Astrocyte (in vitro differentiated cells and primary cell): ENCODE data around the gene ARSA. TPM values are rescaled to one million over a fixed set of nuclear protein-coding genes. Genes with fewer than 3 reads are reported as not detected.

Experiments
- DNase-seq: peaks from one replicate; pipeline ENCODE4 v3.0.0-alpha.2; 2010; ENCODE audit warnings: low read depth
- FAIRE-seq: peaks from 2 replicates; lab custom pipeline; 2011; peaks lifted over from hg19 to GRCh38; lab: Jason Lieb, UNC
- H2AFZ ChIP-seq: 2 replicates; pipeline ENCODE4 v1.6.0; 2012; ENCODE audit warnings: low read depth, low read length, inconsistent platforms
- H3K27ac ChIP-seq: 2 replicates; pipeline ENCODE4 v1.5.1; 2011; ENCODE audit warnings: low read depth, low read length, inconsistent platforms
- H3K27me3 ChIP-seq: 2 replicates; pipeline ENCODE4 v1.6.0; 2011; ENCODE audit warnings: low read length, inconsistent platforms; ENCODE audit not compliant: insufficient read depth
- H3K36me3 ChIP-seq: 2 replicates; pipeline ENCODE4 v1.5.1; 2011; ENCODE audit warnings: low read length, inconsistent platforms; ENCODE audit not compliant: insufficient read depth
- H3K4me1 ChIP-seq: 2 replicates; pipeline ENCODE4 v1.5.1; 2011; ENCODE audit warnings: low read length, inconsistent platforms; ENCODE audit not compliant: insufficient read depth
- H3K4me2 ChIP-seq: 2 replicates; pipeline ENCODE4 v1.6.0; 2012; ENCODE audit warnings: low read length, inconsistent platforms
- H3K4me3 ChIP-seq: 2 replicates; pipeline ENCODE4 v1.5.1; 2011; ENCODE audit warnings: low read depth, mild to moderate bottlenecking, low read length, inconsistent platforms; ENCODE audit not compliant: insufficient read depth
- H3K79me2 ChIP-seq: 2 replicates; pipeline ENCODE4 v1.6.0; 2012; ENCODE audit warnings: mild to moderate bottlenecking, low read length, inconsistent platforms; ENCODE audit not compliant: insufficient read depth
- H3K9ac ChIP-seq: 2 replicates; pipeline ENCODE4 v1.6.0; 2012; ENCODE audit warnings: mild to moderate bottlenecking, low read length, inconsistent platforms
- H3K9me3 ChIP-seq: 2 replicates; pipeline ENCODE4 v1.5.1; 2012; ENCODE audit warnings: low read depth, mild to moderate bottlenecking, low read length, inconsistent platforms; ENCODE audit not compliant: insufficient read depth
- H4K20me1 ChIP-seq: 2 replicates; pipeline ENCODE4 v1.6.0; 2012; ENCODE audit warnings: low read length, inconsistent platforms; ENCODE audit not compliant: insufficient read depth
- H3K27ac Mint-ChIP-seq: one replicate; pipeline ENCODE4 v1.8.0; 2021; ENCODE audit warnings: mild to moderate bottlenecking, mixed read lengths; ENCODE audit not compliant: unreplicated experiment
- H3K27me3 Mint-ChIP-seq: one replicate; pipeline ENCODE4 v1.8.0; 2021; ENCODE audit warnings: low read depth, mixed read lengths; ENCODE audit not compliant: unreplicated experiment
- H3K36me3 Mint-ChIP-seq: one replicate; pipeline ENCODE4 v1.8.0; 2021; ENCODE audit warnings: low read depth, mixed read lengths; ENCODE audit not compliant: unreplicated experiment
- H3K4me1 Mint-ChIP-seq: one replicate; pipeline ENCODE4 v1.8.0; 2021; ENCODE audit warnings: low read depth, mixed read lengths; ENCODE audit not compliant: unreplicated experiment
- H3K4me3 Mint-ChIP-seq: one replicate; pipeline ENCODE4 v1.8.0; 2021; ENCODE audit warnings: mild to moderate bottlenecking, moderate library complexity, mixed read lengths; ENCODE audit not compliant: unreplicated experiment
- H3K9me3 Mint-ChIP-seq: one replicate; pipeline ENCODE4 v1.8.0; 2021; ENCODE audit warnings: mild to moderate bottlenecking, mixed read lengths; ENCODE audit not compliant: unreplicated experiment
- EZH2 ChIP-seq: IDR thresholded peaks from 2 replicates; pipeline ENCODE4 v1.6.1; 2012; ENCODE audit warnings: mild to moderate bottlenecking, low read length, inconsistent platforms; ENCODE audit not compliant: insufficient read depth
- total RNA-seq: library from RNA; stranded (reverse); gene quantifications from 2 replicates; pipeline ENCODE4 v1.2.1, GENCODE V29; 2021
- TF ChIP-seq, protein P1 (sequence below): IDR thresholded peaks from 2 replicates; pipeline ENCODE4 v1.5.1; 2011; ENCODE audit warnings: low read depth, mild to moderate bottlenecking, inconsistent platforms, low read length, moderate library complexity; ENCODE audit not compliant: insufficient read depth

ARSA gene
- total RNA-seq, 1 donor from 2014 or later, result 25.5 TPM

DNA sequence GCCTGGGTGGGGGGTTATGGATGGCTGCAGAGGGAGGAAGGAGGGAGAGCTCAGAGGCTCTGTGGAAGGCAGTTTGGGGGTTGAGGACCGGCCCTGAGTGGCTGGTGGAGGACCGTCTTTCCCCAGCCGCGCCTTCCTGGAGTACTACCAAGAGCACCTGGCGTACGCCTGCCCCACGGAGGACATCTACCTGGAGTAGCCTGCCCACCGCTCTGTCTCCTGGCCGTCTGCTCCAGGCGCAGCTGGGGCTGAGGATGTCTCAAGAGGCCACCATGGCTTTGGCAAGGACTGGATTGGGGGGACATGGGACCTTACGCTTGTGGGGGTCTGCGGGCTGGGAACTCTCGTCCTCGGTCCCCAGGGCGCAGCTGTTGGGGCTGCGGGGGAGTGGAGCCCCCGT, 17.4 kb downstream of the ARSA start:
- H3K4me1 ChIP-seq, result no peaks in the 10 kb centered on the region
- H3K4me3 ChIP-seq, result no peak overlapping the region
- no peaks in the 10 kb centered on the region for H3K79me2 ChIP-seq
- Mint-ChIP-seq H3K9me3 (peaks cover 2% of the 10 kb centered on the region), H3K36me3 (no peaks in the 10 kb centered on the region), H3K4me1 (no peaks in the 10 kb centered on the region), H3K27me3 (peaks cover 73% of the 10 kb centered on the region), H3K27ac (no peak overlapping the region), H3K4me3 (no peak overlapping the region)
- H3K27me3 ChIP-seq, result peaks cover 11% of the 10 kb centered on the region
- no peak overlapping the region for H3K9ac ChIP-seq
- H3K4me2 ChIP-seq, result no peak overlapping the region
- no peak for DNase-seq
- H2AFZ ChIP-seq, result no peak overlapping the region
- no peak overlapping the region for H3K27ac ChIP-seq
- no peak for FAIRE-seq
- H3K9me3 ChIP-seq, result no peaks in the 10 kb centered on the region
- TF ChIP-seq, protein P1, sequence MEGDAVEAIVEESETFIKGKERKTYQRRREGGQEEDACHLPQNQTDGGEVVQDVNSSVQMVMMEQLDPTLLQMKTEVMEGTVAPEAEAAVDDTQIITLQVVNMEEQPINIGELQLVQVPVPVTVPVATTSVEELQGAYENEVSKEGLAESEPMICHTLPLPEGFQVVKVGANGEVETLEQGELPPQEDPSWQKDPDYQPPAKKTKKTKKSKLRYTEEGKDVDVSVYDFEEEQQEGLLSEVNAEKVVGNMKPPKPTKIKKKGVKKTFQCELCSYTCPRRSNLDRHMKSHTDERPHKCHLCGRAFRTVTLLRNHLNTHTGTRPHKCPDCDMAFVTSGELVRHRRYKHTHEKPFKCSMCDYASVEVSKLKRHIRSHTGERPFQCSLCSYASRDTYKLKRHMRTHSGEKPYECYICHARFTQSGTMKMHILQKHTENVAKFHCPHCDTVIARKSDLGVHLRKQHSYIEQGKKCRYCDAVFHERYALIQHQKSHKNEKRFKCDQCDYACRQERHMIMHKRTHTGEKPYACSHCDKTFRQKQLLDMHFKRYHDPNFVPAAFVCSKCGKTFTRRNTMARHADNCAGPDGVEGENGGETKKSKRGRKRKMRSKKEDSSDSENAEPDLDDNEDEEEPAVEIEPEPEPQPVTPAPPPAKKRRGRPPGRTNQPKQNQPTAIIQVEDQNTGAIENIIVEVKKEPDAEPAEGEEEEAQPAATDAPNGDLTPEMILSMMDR, result no peak
- TF ChIP-seq EZH2, result no peak
- no peaks in the 10 kb centered on the region for H3K36me3 ChIP-seq
- no peaks in the 10 kb centered on the region for H4K20me1 ChIP-seq

DNA sequence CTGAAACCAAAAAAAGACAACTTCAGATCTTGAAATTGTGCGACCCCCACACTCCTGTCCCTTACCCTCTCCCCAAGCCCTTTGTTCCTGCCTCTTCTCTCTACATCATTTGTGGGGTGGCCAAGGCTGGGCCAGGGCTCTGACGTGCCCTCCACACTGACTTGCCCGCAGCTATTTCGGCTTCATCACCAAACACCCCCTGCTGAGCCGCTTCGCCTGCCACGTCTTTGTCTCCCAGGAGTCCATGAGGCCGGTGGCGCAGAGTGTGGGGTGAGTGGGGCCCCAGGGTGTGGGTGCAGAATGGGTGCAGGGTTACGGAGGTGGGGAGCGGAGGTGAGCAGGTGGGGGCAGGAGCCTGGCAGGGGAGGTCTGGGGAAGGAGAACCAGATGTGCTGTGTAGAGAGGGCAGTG, 17.9 kb downstream of the ARSA start:
- Mint-ChIP-seq H3K27me3 (peaks cover 75% of the 10 kb centered on the region), H3K9me3 (peaks cover 2% of the 10 kb centered on the region), H3K4me3 (no peak overlapping the region), H3K4me1 (no peaks in the 10 kb centered on the region), H3K27ac (peak overlapping the region; percentile 41), H3K36me3 (no peaks in the 10 kb centered on the region)
- Histone ChIP-seq H3K36me3 (no peaks in the 10 kb centered on the region), H3K27me3 (peaks cover 11% of the 10 kb centered on the region), H3K9me3 (no peaks in the 10 kb centered on the region), H3K27ac (no peak overlapping the region), H3K9ac (no peak overlapping the region), H3K79me2 (no peaks in the 10 kb centered on the region), H3K4me3 (no peak overlapping the region), H3K4me1 (no peaks in the 10 kb centered on the region), H3K4me2 (no peak overlapping the region), H2AFZ (no peak overlapping the region), H4K20me1 (no peaks in the 10 kb centered on the region)
- FAIRE-seq (no peak), DNase-seq (no peak)
- TF ChIP-seq, protein P1, result no peak
- no peak for TF ChIP-seq EZH2

DNA sequence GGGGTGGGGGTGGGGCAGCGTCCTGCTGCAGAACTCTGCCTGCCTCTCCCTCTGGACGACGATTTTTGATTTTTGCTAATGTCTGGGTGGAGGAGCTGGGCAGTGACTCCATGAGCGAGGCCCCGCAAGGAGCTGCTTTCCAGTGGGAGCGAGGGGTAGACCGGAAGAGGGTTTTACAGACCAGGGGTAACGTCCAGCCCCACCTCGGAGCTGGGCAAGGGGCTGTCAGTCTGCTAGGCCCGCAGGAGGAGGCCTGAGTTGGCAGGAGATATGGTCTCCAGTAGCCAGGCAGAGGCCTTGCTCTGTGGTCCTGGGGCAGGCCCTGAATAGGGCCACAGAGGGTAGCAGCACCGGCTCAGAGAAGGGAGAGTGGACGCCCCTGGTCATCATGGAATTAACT, 18.4 kb downstream of the ARSA start:
- H4K20me1 ChIP-seq, result no peaks in the 10 kb centered on the region
- DNase-seq, result no peak
- no peak for FAIRE-seq
- H3K4me3 Mint-ChIP-seq, result no peak overlapping the region
- no peak overlapping the region for H3K4me3 ChIP-seq
- H3K27me3 Mint-ChIP-seq, result peaks cover 75% of the 10 kb centered on the region
- H3K27ac Mint-ChIP-seq, result no peak overlapping the region
- TF ChIP-seq, protein P1, result no peak
- TF ChIP-seq EZH2, result no peak
- H3K4me1 Mint-ChIP-seq, result no peaks in the 10 kb centered on the region
- H3K9me3 Mint-ChIP-seq, result peaks cover 2% of the 10 kb centered on the region
- no peaks in the 10 kb centered on the region for H3K9me3 ChIP-seq
- H3K9ac ChIP-seq, result no peak overlapping the region
- peaks cover 11% of the 10 kb centered on the region for H3K27me3 ChIP-seq
- no peak overlapping the region for H2AFZ ChIP-seq
- H3K27ac ChIP-seq, result no peak overlapping the region
- no peaks in the 10 kb centered on the region for H3K36me3 Mint-ChIP-seq
- H3K4me2 ChIP-seq, result no peak overlapping the region
- H3K36me3 ChIP-seq, result no peaks in the 10 kb centered on the region
- no peaks in the 10 kb centered on the region for H3K4me1 ChIP-seq
- no peaks in the 10 kb centered on the region for H3K79me2 ChIP-seq
